AG04450 (cell line): ENCODE data around the gene MZF1. TPM values are rescaled to one million over a fixed set of nuclear protein-coding genes. Genes with fewer than 3 reads are reported as not detected.

Source experiments
- CTCF ChIA-PET: fragments of 300-600, 350-600 bp; formaldehyde crosslinking; extraction: SDS; loops from one replicate; lab custom pipeline; 2022; ENCODE audit warnings: antibody characterized with exemption, inconsistent platforms; lab: Charles Lee
- POLR2A ChIA-PET: fragments of 350-600 bp; formaldehyde crosslinking; extraction: SDS; loops from one replicate; lab custom pipeline; 2021; ENCODE audit warnings: antibody characterized with exemption, inconsistent platforms; lab: Yijun Ruan, JAX
- DNase-seq: peaks from one replicate; pipeline ENCODE4 v3.0.0-alpha.2; 2011; ENCODE audit warnings: low read depth, low spot score
- H3K27ac ChIP-seq: one replicate; pipeline ENCODE4 v1.5.1; 2012; ENCODE audit warnings: low read depth, low read length, control low read depth
- H3K27me3 ChIP-seq: one replicate; pipeline ENCODE4 v1.6.0; 2012; ENCODE audit warnings: low read length; ENCODE audit not compliant: control insufficient read depth, insufficient read depth
- H3K4me3 ChIP-seq: 2 replicates; pipeline ENCODE4 v1.5.1; 2011; ENCODE audit warnings: mild to moderate bottlenecking, low read depth, low read length, control low read depth
- H3K9me3 ChIP-seq: 2 replicates; pipeline ENCODE4 v1.5.1; 2012; ENCODE audit warnings: low read length; ENCODE audit not compliant: control insufficient read depth, insufficient read depth
- polyA plus RNA-seq: library from polyadenylated mRNA; depleted of rRNA; stranded (reverse); fragments of >200 nt; gene quantifications from 2 replicates; pipeline ENCODE4 v1.2.3, GENCODE V29; 2011; rRNA removed
- small RNA-seq: library from RNA; depleted of rRNA; stranded (forward); fragments of <200 nt; gene quantifications from one replicate; pipeline ENCODE3, GENCODE V24; 2012; ENCODE audit warnings: low read depth; ENCODE audit not compliant: insufficient read length
- TF ChIP-seq, protein P1 (sequence below): IDR thresholded peaks from 2 replicates; pipeline ENCODE4 v1.5.1; 2011; ENCODE audit warnings: low read depth, low read length, control low read depth, inconsistent platforms

Gene MZF1
- polyA plus RNA-seq, 1 experiment: 5.5 TPM

DNA sequence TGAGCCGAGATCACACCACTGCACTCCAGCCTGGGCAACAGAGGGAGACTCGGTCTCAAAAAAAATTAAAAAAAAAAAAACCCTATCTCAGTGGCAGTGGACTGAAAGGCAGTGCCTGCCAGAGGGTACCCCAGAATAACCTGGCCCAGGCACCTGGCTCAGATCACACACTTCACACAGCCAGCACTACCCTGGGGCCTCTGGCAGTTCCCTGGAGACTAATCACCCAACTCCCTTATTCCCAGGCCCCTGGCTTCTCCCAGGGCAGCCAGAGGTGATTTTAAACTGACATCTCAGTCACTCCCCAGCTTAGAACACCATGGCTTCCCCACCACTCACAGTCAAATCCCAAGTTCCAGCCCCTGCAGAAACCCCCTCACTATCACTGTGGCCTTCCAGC is 57.9 kb downstream of the MZF1 start:
- no peak overlapping the region for H3K27ac ChIP-seq
- no peak for DNase-seq
- no peak overlapping the region for H3K4me3 ChIP-seq
- no peaks in the 10 kb centered on the region; the same call in 1 of the 2 replicates for H3K9me3 ChIP-seq
- H3K27me3 ChIP-seq: no peaks in the 10 kb centered on the region
- TF ChIP-seq, protein P1, sequence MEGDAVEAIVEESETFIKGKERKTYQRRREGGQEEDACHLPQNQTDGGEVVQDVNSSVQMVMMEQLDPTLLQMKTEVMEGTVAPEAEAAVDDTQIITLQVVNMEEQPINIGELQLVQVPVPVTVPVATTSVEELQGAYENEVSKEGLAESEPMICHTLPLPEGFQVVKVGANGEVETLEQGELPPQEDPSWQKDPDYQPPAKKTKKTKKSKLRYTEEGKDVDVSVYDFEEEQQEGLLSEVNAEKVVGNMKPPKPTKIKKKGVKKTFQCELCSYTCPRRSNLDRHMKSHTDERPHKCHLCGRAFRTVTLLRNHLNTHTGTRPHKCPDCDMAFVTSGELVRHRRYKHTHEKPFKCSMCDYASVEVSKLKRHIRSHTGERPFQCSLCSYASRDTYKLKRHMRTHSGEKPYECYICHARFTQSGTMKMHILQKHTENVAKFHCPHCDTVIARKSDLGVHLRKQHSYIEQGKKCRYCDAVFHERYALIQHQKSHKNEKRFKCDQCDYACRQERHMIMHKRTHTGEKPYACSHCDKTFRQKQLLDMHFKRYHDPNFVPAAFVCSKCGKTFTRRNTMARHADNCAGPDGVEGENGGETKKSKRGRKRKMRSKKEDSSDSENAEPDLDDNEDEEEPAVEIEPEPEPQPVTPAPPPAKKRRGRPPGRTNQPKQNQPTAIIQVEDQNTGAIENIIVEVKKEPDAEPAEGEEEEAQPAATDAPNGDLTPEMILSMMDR: no peak
- ChIA-PET CTCF (no interaction called here), POLR2A (no interaction called here)

DNA sequence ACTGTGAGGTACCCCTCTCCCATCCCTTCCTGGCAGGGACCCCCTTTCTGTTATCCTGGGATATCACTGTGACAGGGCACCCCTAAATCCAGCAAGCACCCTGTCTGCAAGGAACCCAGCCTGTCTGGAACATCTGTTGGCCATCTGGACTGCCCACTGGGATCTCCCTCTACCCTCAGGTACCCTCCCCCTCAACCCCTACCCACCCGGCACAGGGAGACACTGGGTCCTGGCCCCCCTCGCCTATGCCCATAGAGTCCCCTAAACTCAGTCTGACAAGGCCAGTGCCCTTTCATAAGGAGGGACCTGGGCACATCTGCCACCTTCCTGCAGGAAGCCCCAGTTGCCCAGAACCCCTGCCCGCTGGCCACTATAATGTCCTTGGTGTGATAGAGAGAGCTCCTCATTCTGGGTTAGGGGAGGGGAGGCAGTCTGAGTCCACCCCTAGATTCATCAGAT is 58.5 kb downstream of the MZF1 start:
- peak overlapping the region; percentile 38 for H3K4me3 ChIP-seq

DNA sequence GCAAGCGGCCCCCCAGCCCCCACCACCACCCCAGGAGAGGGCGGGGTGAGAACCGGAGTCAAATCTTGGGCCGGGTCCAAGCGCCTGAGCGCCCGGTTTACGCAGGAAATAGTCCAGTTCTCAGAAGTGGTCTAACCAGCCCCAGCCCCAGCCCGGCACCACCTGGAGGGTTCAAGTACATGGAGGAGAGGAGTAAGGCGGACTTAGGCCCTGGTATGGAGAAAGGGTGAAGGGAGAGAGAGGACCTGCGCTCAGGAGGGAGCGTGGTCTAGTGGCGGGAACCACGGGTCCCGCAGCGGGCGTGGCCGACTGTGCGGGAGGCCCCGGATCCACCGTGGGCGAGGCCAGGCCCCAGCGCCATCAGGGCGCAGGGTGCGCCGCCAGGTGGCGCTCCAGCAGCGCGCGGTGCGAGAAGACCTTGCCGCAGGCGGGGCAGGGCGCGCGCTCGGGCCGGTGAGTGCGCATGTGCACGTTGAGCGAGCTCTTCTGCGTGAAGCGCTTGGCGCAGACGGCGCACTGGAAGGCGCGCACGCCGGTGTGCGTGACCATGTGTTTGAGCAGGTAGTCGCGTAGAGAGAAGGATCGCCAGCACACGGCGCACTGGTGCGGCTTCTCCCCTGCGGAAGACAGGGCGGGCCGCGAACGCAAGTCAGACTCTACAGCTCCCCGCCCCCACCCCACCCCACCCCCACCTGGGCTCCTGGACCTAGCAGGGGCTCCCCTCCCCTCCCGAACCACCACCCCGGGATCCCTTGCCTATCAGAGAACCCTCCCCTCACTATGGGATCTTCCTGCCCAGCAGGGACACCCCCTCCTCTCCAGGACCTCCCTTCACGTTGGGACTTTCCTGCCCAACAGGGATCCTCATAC is 59.2 kb downstream of the MZF1 start:
- POLR2A ChIA-PET: interaction anchor here (1.0 kb wide), 1 partner anchor 30 kb away, joined by 3 read pairs; the partner anchor contains the start of gene TRIM28

More for the DNA sequence above, 58.5 kb downstream of the MZF1 start:
- POLR2A ChIA-PET: interaction anchor here (1.0 kb wide), 1 partner anchor 29 kb away, joined by 3 read pairs; the partner anchor contains the start of gene TRIM28
- CTCF ChIA-PET: interaction anchor here (0.7 to 1.2 kb wide), 4 partner anchors 14 to 66 kb away, joined by 3 to 8 read pairs (median 4); partner anchors contain the start of gene CHMP2A
- Histone ChIP-seq H3K9me3 (no peaks in the 10 kb centered on the region; the same call in 1 of the 2 replicates), H3K27ac (no peak overlapping the region), H3K27me3 (no peaks in the 10 kb centered on the region)
- TF ChIP-seq, protein P1: no peak
- no peak for DNase-seq

DNA sequence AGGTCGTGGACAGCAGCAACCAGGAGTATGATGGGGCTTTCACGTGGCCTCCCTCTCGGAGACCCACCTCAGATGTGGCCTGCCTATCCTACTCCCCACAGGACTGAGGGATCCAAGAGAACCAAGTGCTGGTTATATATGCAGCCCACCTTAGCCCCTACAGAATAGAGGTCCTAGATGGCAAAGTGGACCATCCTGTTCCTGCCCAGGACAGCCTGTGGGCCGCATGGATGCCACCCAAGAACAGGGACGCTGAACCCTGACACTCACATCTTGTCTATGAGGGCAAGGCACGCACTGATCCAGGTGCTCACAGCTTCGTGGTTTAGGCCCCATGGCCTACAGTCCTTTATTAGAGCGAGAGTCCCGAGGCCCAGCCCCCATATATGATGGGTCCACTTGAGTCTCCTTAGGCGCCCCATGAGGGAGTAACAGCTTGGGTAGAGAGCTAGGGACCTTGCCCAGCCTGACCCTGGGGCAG is 59.9 kb downstream of the MZF1 start:
- Histone ChIP-seq H3K27ac (no peak overlapping the region), H3K4me3 (no peak overlapping the region), H3K9me3 (peaks cover 5% of the 10 kb centered on the region), H3K27me3 (no peaks in the 10 kb centered on the region)
- CTCF ChIA-PET: interaction anchor here (1.2 kb wide), 1 partner anchor 68 kb away, joined by 8 read pairs; no protein-coding TSS in a partner anchor
- POLR2A ChIA-PET: interaction anchor here (1.0 kb wide), 1 partner anchor 30 kb away, joined by 3 read pairs; the partner anchor contains the start of gene TRIM28
- DNase-seq: no peak
- TF ChIP-seq, protein P1: no peak

More for the DNA sequence above, 59.2 kb downstream of the MZF1 start:
- TF ChIP-seq, protein P1: peak; percentile 59
- H3K9me3 ChIP-seq: no peaks in the 10 kb centered on the region; the same call in 1 of the 2 replicates
- CTCF ChIA-PET: interaction anchor here (0.7 to 1.2 kb wide), 4 partner anchors 14 to 67 kb away, joined by 3 to 8 read pairs (median 4); partner anchors contain the start of gene CHMP2A
- peak overlapping the region; percentile 49 for H3K4me3 ChIP-seq
- H3K27ac ChIP-seq: no peak overlapping the region
- DNase-seq: no peak
- H3K27me3 ChIP-seq: no peaks in the 10 kb centered on the region

Small RNA genes lying within 50 kb of the gene (small RNA-seq; reads per million reads assigned to genes)
- not detected for gene MIR6807
- gene RN7SL525P: not detected

Other genes with a start within 250 kb of the MZF1 start
- 2.6 and 2.7 TPM in 2 replicates for gene ZSCAN22, start 246.3 kb downstream of the MZF1 start, polyA plus RNA-seq
- gene A1BG, start 219.8 kb downstream of the MZF1 start, polyA plus RNA-seq: 7.5 and 13.2 TPM in 2 replicates
- gene ZNF497, start 210.6 kb downstream of the MZF1 start, polyA plus RNA-seq: 0.06 TPM in 2 replicates
- 0.33 and 0.37 TPM in 2 replicates for gene ZNF837, start 192.3 kb downstream of the MZF1 start, polyA plus RNA-seq
- gene RPS5, start 186.1 kb downstream of the MZF1 start, polyA plus RNA-seq: 1,927 and 2,646 TPM in 2 replicates
- gene RNF225, start 177.7 kb downstream of the MZF1 start, polyA plus RNA-seq: not detected in 2 replicates
- 11.9 and 14.3 TPM in 2 replicates for gene ZNF584, start 164.7 kb downstream of the MZF1 start, polyA plus RNA-seq
- 4.6 and 4.8 TPM in 2 replicates for gene ZNF132, start 133.2 kb downstream of the MZF1 start, polyA plus RNA-seq
- 1.8 and 2.3 TPM in 2 replicates for gene ZNF324B, start 121.7 kb downstream of the MZF1 start, polyA plus RNA-seq
- gene ZNF324, start 106.3 kb downstream of the MZF1 start, polyA plus RNA-seq: 4.4 and 4.6 TPM in 2 replicates
- 3.7 and 5.2 TPM in 2 replicates for gene ZNF446, start 97.0 kb downstream of the MZF1 start, polyA plus RNA-seq
- gene SLC27A5, start 61.3 kb downstream of the MZF1 start, polyA plus RNA-seq: 7.4 and 9.8 TPM in 2 replicates
- gene ZBTB45, start 53.5 kb downstream of the MZF1 start, polyA plus RNA-seq: 4.2 and 6.8 TPM in 2 replicates
- 313 and 413 TPM in 2 replicates for gene TRIM28, start 29.3 kb downstream of the MZF1 start, polyA plus RNA-seq
- 173 and 181 TPM in 2 replicates for gene CHMP2A, start 18.2 kb downstream of the MZF1 start, polyA plus RNA-seq
- gene UBE2M, start 14.7 kb downstream of the MZF1 start, polyA plus RNA-seq: 82.5 and 85.1 TPM in 2 replicates